Measurements from ENCODE around the gene FDPS. TPM values are rescaled to one million over a fixed set of nuclear protein-coding genes. Genes with fewer than 3 reads are reported as not detected.

FDPS gene
- polyA plus RNA-seq (2011; rRNA removed) (126 and 131 TPM in 2 replicates), polyA minus RNA-seq (2011; rRNA and poly(A)+ RNA removed) (34.5 and 53.5 TPM in 2 replicates)

DNA sequence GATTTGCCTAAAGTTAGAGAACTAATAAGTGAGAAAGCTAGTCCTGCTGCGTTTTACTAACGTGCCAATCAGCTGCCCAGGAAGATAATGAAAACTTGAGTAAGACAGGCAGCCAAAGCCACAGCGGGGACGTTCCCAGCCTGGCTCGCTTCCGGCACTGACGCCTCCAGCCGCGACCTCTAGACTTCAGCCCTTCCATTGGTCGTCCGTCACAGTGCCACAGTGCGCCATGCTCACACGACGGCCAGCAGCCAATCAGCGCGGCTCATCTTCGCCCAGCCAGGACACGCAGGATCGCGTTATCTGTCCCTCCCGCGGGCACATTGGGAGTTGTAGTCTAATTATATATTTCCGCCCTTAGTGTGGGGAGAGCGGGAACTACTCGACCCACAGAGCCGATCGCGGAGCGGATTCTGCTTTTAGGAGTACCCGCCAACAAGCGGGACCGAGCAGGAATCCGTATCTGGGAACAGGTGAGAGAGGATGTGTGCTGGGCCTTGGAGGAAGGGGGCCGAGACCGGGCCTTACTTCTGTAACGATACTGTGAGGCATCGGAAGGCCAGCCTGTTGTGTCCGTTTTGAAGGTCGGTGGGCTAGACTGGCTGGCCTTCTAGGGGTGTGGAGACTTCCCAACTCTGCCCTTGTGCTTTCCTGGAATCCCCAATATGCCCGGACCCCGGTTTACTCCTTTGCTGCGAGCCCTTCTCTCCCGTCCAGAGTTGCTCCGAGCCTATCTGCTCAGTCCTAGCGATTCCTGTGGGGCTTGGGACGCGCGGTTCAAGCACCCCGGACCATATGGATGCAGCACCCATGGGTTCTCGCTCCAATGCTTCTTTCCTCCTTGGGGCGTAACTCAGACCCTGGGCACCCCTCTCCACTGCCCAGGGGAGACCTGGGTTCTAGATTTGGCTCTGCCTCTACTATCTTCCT, at the start of gene FDPS:
TSS of gene FDPS (plus strand) at position 374 of the 930 bp plus-strand sequence. CDS start 924 bp downstream, outside the sequence.
- H3K27me3 ChIP-seq (ENCODE audit: control insufficient read depth, insufficient read depth, low read length): no peaks in the 10 kb centered on the region
- ChIA-PET CTCF (interaction anchor here (1.5 to 1.6 kb wide), 2 partner anchors 58 to 135 kb away, joined by 3 to 12 read pairs; no protein-coding TSS in a partner anchor), POLR2A (no interaction called here)
- peak within 1 kb of the TSS; percentile 86 for H3K4me3 ChIP-seq (ENCODE audit: low read depth, low read length)
- peak; percentile 96 for DNase-seq (ENCODE audit: low read depth)
- H3K36me3 ChIP-seq (ENCODE audit: control insufficient read depth, insufficient read depth, low read length): peaks cover 7% of the 10 kb centered on the region
- no peak for TF ChIP-seq CTCF (IDR thresholded peaks at IDR 0.05; ENCODE audit: insufficient read depth, low read depth, low read length)

GRCh38 chr1:155260276-155260675, 48.4 kb upstream of the FDPS start:
- peaks cover 24% of the 10 kb centered on the region for H3K36me3 ChIP-seq (ENCODE audit: control insufficient read depth, insufficient read depth, low read length)
- no peak for TF ChIP-seq CTCF (IDR thresholded peaks at IDR 0.05; ENCODE audit: insufficient read depth, low read depth, low read length)
- DNase-seq (ENCODE audit: low read depth): no peak
- CTCF ChIA-PET: interaction anchor here (0.7 to 4.0 kb wide), 7 partner anchors 10 to 142 kb away, joined by 3 to 44 read pairs (median 4); partner anchors contain the start of genes CLK2 and THBS3
- no peak overlapping the region for H3K4me3 ChIP-seq (ENCODE audit: low read depth, low read length)
- POLR2A ChIA-PET: no interaction called here
- H3K27me3 ChIP-seq (ENCODE audit: control insufficient read depth, insufficient read depth, low read length): no peaks in the 10 kb centered on the region

DNA sequence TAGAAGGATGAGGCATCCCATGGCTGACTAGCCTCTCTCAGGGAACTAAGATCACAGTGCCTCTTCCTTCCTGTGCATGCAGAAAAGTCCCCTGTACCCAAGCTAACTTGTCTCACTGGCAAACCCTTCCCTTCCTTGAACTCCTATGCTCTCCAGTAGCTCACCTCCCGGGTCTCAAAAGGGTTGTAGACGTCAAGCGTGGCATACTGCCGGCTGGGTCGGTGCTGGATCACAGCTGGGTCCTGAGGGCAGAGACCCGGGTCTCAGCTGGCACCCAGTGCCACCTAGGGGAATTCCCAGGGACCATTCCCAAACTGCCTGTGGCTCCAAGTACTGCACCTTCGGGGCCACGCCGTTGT, 47.2 kb upstream of the FDPS start:
- peaks cover 26% of the 10 kb centered on the region for H3K36me3 ChIP-seq (ENCODE audit: control insufficient read depth, insufficient read depth, low read length)
- TF ChIP-seq CTCF (IDR thresholded peaks at IDR 0.05; ENCODE audit: insufficient read depth, low read depth, low read length): no peak
- H3K4me3 ChIP-seq (ENCODE audit: low read depth, low read length): peak overlapping the region; percentile 73
- DNase-seq (ENCODE audit: low read depth): no peak
- ChIA-PET POLR2A (no interaction called here), CTCF (interaction anchor here (0.5 to 4.0 kb wide), 5 partner anchors 9 to 476 kb away, joined by 3 to 44 read pairs (median 5); partner anchors contain the start of gene CLK2)
- H3K27me3 ChIP-seq (ENCODE audit: control insufficient read depth, insufficient read depth, low read length): no peaks in the 10 kb centered on the region

GRCh38 chr1:155261852-155262673, 46.6 kb upstream of the FDPS start, which contains the start of gene SCAMP3:
Gene SCAMP3 (minus strand): TSS chr1:155262360. CDS start chr1:155262151, 209 bp downstream.
- ChIA-PET POLR2A (no interaction called here), CTCF (interaction anchor here (0.5 to 4.0 kb wide), 3 partner anchors 11 to 476 kb away, joined by 3 to 44 read pairs (median 6); partner anchors contain the start of gene CLK2)
- Histone ChIP-seq H3K4me3 (ENCODE audit: low read depth, low read length) (peak within 1 kb of the TSS; percentile 73), H3K36me3 (ENCODE audit: control insufficient read depth, insufficient read depth, low read length) (peaks cover 25% of the 10 kb centered on the region), H3K27me3 (ENCODE audit: control insufficient read depth, insufficient read depth, low read length) (no peaks in the 10 kb centered on the region)
- TF ChIP-seq CTCF (IDR thresholded peaks at IDR 0.05; ENCODE audit: insufficient read depth, low read depth, low read length): no peak
- peak; percentile 94 for DNase-seq (ENCODE audit: low read depth)

All from BJ (cell line).